Effector memory CD4-positive, alpha-beta T cell (primary cell): ENCODE results near the gene MALRD1.

Experiments
- DNase-seq, 3 donors: peaks; one replicate each; pipeline ENCODE4 v3.0.0-alpha.2; 2020
- H3K27ac ChIP-seq: 2 replicates; pipeline ENCODE4 v1.7.0; 2013; ENCODE audit warnings: mild to moderate bottlenecking, low read length, moderate library complexity; ENCODE audit not compliant: insufficient read depth, poor library complexity, severe bottlenecking
- H3K27me3 ChIP-seq: replicated peaks from 2 replicates; pipeline ENCODE4 v1.7.0; 2013; ENCODE audit warnings: mild to moderate bottlenecking, low read length; ENCODE audit not compliant: insufficient read depth, control insufficient read depth, poor library complexity, severe bottlenecking
- H3K36me3 ChIP-seq: 2 replicates; pipeline ENCODE4 v1.7.0; 2013; ENCODE audit warnings: mild to moderate bottlenecking, low read length, moderate library complexity; ENCODE audit not compliant: control insufficient read depth, insufficient read depth
- H3K4me1 ChIP-seq: 2 replicates; pipeline ENCODE4 v1.7.0; 2013; ENCODE audit warnings: low read length, mild to moderate bottlenecking; ENCODE audit not compliant: control insufficient read depth, insufficient read depth, poor library complexity, severe bottlenecking
- H3K4me3 ChIP-seq: 2 replicates; pipeline ENCODE4 v1.7.0; 2013; ENCODE audit warnings: low read length, low read depth, mild to moderate bottlenecking; ENCODE audit not compliant: insufficient read depth, poor library complexity, severe bottlenecking
- H3K9me3 ChIP-seq: 2 replicates; pipeline ENCODE4 v1.7.0; 2013; ENCODE audit warnings: mild to moderate bottlenecking, low read length, moderate library complexity; ENCODE audit not compliant: control insufficient read depth

Gene MALRD1

GRCh38 chr10:19592276-19592675 is 543.7 kb downstream of the MALRD1 start:
- Histone ChIP-seq H3K9me3 (no peaks in the 10 kb centered on the region), H3K27ac (no peak overlapping the region), H3K27me3 (no peaks in the 10 kb centered on the region), H3K36me3 (no peaks in the 10 kb centered on the region), H3K4me3 (no peak overlapping the region), H3K4me1 (no peaks in the 10 kb centered on the region)
- no peak for DNase-seq

GRCh38 chr10:19595212-19595845 is 546.7 kb downstream of the MALRD1 start:
- Histone ChIP-seq H3K36me3 (no peaks in the 10 kb centered on the region), H3K9me3 (no peaks in the 10 kb centered on the region), H3K4me1 (no peaks in the 10 kb centered on the region), H3K27me3 (no peaks in the 10 kb centered on the region), H3K27ac (no peak overlapping the region), H3K4me3 (no peak overlapping the region)
- DNase-seq: no peak

- H3K27me3 ChIP-seq: no peaks in the 10 kb centered on the region
- H3K4me1 ChIP-seq: no peaks in the 10 kb centered on the region
- DNase-seq: no peak
- no peaks in the 10 kb centered on the region for H3K36me3 ChIP-seq
- H3K9me3 ChIP-seq: no peaks in the 10 kb centered on the region
- no peak overlapping the region for H3K4me3 ChIP-seq
- no peak overlapping the region for H3K27ac ChIP-seq
Measured at GRCh38 chr10:19605806-19606205, 557.2 kb downstream of the MALRD1 start.

GRCh38 chr10:19606968-19607367 is 558.4 kb downstream of the MALRD1 start:
- Histone ChIP-seq H3K27ac (no peak overlapping the region), H3K27me3 (no peaks in the 10 kb centered on the region), H3K4me1 (no peaks in the 10 kb centered on the region), H3K9me3 (no peaks in the 10 kb centered on the region), H3K4me3 (no peak overlapping the region), H3K36me3 (no peaks in the 10 kb centered on the region)
- no peak for DNase-seq

GRCh38 chr10:19611775-19612174 is 563.2 kb downstream of the MALRD1 start:
- Histone ChIP-seq H3K4me3 (no peak overlapping the region), H3K27ac (no peak overlapping the region), H3K27me3 (no peaks in the 10 kb centered on the region), H3K36me3 (no peaks in the 10 kb centered on the region), H3K4me1 (no peaks in the 10 kb centered on the region), H3K9me3 (no peaks in the 10 kb centered on the region)
- DNase-seq: no peak

- H3K27me3 ChIP-seq: no peaks in the 10 kb centered on the region
- H3K4me3 ChIP-seq: no peak overlapping the region
- H3K4me1 ChIP-seq: no peaks in the 10 kb centered on the region
- no peak for DNase-seq
- H3K9me3 ChIP-seq: no peaks in the 10 kb centered on the region
- no peaks in the 10 kb centered on the region for H3K36me3 ChIP-seq
- H3K27ac ChIP-seq: no peak overlapping the region
Measured at GRCh38 chr10:19616966-19617365, 568.4 kb downstream of the MALRD1 start.

- no peak overlapping the region for H3K4me3 ChIP-seq
- H3K36me3 ChIP-seq: no peaks in the 10 kb centered on the region
- no peak for DNase-seq
- H3K4me1 ChIP-seq: no peaks in the 10 kb centered on the region
- no peaks in the 10 kb centered on the region for H3K27me3 ChIP-seq
- H3K9me3 ChIP-seq: no peaks in the 10 kb centered on the region
- H3K27ac ChIP-seq: no peak overlapping the region
Measured at GRCh38 chr10:19620811-19621210, 572.2 kb downstream of the MALRD1 start.

GRCh38 chr10:19623321-19623720 is 574.7 kb downstream of the MALRD1 start:
- Histone ChIP-seq H3K27ac (no peak overlapping the region), H3K4me3 (no peak overlapping the region), H3K9me3 (no peaks in the 10 kb centered on the region), H3K27me3 (no peaks in the 10 kb centered on the region), H3K36me3 (no peaks in the 10 kb centered on the region), H3K4me1 (no peaks in the 10 kb centered on the region)
- no peak for DNase-seq

GRCh38 chr10:19626156-19626555 is 577.6 kb downstream of the MALRD1 start:
- no peak overlapping the region for H3K4me3 ChIP-seq
- H3K9me3 ChIP-seq: no peaks in the 10 kb centered on the region
- no peaks in the 10 kb centered on the region for H3K4me1 ChIP-seq
- H3K27ac ChIP-seq: no peak overlapping the region
- no peak for DNase-seq
- no peaks in the 10 kb centered on the region for H3K27me3 ChIP-seq
- H3K36me3 ChIP-seq: no peaks in the 10 kb centered on the region

GRCh38 chr10:19628767-19629560 is 580.4 kb downstream of the MALRD1 start:
- no peak overlapping the region for H3K27ac ChIP-seq
- H3K4me3 ChIP-seq: no peak overlapping the region
- H3K9me3 ChIP-seq: no peaks in the 10 kb centered on the region
- DNase-seq: no peak
- H3K27me3 ChIP-seq: no peaks in the 10 kb centered on the region
- no peaks in the 10 kb centered on the region for H3K36me3 ChIP-seq
- H3K4me1 ChIP-seq: no peaks in the 10 kb centered on the region
